H4 (cell line): ENCODE data around the gene WDR35. TPM values are rescaled to one million over a fixed set of nuclear protein-coding genes. Genes with fewer than 3 reads are reported as not detected.

Source experiments
- DNase-seq: peaks from one replicate; pipeline ENCODE4 v3.0.0-alpha.2; 2015; ENCODE audit warnings: low spot score
- total RNA-seq: library from RNA; depleted of rRNA; stranded (reverse); fragments of >200 nt; shearing (Covaris generic); gene quantifications from 2 replicates; pipeline ENCODE4 v1.2.3, GENCODE V29; 2014; rRNA removed

WDR35 gene
- total RNA-seq, 1 experiment from 2014 or later: 4.1 TPM

DNA sequence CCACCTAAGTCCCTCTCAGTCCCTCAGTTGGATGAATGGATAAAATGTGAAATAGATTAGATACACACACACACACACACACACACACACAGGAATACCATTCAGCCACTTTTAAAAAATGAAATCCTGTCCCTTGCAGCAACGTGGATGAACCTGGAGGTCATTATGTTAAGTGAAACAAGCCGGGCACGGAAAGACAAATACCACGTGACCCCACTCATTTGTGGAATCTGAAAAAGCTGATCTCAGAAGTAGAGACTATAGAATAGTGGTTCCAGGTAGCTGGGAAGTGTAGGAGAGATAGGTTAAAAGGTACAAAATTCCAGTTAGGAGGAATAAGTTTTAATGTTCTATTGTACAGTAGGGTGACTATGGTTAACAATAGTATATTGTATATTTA, 119.1 kb downstream of the WDR35 start:
- DNase-seq: no peak

DNA sequence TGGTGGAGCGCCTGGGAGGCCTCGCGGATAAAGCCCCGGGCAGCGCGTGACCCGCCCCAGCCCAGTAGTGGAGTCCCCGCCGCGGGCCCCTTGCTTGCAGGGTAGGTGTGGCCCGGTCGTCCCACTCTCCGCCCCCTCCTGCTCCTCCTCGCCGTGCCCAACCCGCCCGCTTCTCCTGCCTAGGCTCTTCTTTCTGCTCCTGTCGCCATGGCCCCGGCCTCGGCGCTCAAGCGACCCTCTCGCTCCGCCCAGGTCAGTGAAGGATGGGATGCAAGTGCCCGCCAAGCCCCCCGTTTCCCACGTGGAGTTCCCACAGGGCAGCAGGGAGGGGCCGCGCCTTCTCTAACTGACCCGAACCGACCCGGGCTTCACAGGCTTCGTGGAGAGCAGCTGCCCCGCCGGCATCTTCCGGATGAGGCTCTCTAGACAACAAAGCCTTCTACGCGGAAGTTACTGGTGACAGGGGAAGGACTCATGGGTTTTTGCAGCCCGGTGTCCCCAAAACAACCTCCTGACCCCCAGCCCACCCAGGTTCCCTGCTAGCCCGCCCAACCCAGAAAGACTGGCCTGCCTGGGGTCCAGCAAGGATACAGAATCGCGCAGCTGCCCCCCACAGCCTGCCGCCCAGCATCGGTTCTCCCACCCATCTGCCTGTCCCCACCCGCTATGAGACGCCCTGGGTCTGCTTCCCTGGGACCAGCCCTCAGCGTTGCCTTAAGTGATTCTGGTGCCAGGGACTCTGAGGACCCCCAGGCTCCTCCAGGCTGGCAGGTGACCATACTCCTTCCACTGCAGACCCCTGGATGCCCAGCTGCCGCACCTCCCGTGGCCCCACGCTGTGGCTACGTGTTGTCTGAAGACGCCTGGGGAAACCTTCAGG, 121.0 kb downstream of the WDR35 start:
- no peak for DNase-seq

GRCh38 chr2:19868224-19868623, 121.7 kb downstream of the WDR35 start:
- no peak for DNase-seq

DNA sequence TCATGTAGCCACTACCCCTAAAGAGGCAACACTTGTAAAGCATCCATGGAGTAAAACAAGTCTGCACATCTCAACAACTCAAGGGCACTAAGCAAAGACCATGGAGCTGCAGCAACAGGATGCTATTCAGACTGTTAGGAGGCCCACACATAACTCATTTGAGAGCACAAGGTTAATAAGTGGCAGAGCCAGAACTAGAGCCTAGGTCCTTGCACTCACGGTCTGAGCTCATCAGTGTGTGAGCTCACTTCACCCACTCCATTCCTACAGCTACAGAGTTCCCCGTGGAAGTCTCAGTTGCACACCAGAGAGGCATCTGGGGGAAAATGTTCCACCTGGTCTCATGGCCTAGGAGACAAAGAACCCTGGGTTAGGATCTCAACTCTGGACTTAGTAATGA, 123.1 kb downstream of the WDR35 start:
- DNase-seq: no peak

- no peak for DNase-seq
These were observed 124.8 kb downstream of the WDR35 start for GRCh38 chr2:19865151-19865550.

DNA sequence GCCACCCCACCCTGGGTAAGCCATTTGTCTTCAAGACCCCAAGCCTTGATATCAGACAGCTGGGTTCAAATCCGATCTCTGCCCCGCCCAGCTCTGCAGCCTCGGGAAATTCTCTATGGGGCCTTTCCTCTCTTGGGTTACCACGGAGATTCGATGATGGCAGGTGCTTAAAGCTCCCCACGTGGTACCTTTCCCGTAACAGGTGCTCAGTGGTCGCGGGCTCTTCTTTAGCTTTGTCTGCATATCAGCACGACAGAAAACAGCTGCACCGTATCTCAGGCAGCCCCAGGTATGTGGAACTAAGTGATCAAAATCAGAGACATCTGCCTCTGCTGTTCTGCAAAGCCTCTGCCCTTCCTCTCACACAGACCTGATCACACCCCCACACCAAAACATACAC, 125.5 kb downstream of the WDR35 start:
- no peak for DNase-seq

DNA sequence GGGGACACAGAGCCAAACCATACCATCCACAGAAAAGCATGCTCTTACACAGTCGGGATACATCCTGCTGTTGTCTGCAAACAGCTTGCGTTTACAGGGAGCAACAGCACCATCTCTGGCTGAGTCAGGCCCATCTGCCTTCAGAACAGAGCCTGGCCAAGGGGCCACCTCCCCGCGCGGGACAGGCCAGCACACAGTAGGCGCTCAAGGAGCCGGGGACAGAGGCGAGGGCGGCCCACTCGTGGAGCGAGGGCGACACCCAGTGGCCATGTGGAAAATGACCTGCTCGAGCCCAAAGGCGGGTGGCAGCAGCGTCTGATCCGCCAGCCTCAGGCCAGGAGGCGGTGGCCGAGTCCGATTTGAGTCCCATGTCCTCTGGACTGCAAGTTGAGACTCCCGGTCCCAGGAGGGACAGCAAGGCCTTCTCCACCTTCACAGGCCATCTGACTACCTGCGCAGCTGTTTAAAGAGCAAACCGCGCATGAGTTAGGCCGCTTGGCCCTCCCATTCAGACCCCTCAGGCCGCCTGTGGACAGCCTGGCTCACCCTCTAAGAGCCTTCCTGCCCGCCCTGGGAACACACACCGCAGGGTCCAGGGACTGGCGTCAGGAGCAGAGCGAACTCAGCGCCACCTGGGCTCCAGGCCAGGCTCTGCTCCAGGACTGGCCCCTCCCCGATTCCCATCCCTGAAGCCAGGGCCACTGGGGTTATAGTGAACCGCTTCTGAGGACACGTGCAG, 126.4 kb downstream of the WDR35 start:
- DNase-seq: peak; percentile 16

DNA sequence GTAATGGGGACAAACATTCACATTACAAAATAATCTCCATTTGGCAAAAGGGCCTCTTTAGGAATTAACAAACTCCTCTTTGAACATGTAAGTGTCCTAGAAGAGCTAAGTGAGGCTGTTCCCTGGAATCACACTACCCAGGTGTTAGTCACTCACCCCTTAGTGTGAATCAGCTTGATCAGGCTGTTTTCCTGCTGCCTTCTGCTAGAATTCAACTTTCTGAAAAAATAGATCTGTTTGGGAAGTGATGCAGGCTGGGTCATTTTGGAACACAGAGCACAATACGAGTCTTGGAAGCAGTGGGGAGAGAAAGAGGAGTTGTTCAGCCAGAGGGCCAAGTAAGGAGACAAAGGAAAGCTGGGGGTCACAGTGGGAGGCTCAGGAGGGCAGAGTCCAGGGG, 128.1 kb downstream of the WDR35 start:
- DNase-seq: no peak

Other genes with a start within 250 kb of the WDR35 start
- gene TTC32, start 88.1 kb downstream of the WDR35 start, total RNA-seq: 2.0 and 3.5 TPM in 2 replicates
- 0.14 and 0.46 TPM in 2 replicates for gene MATN3, start 22.6 kb upstream of the WDR35 start, total RNA-seq
- gene LAPTM4A, start 61.5 kb upstream of the WDR35 start, total RNA-seq: 104 and 119 TPM in 2 replicates
- 29.0 and 44.7 TPM in 2 replicates for gene SDC1, start 235.0 kb upstream of the WDR35 start, total RNA-seq